HT1080 (cell line): ENCODE measurements around the gene UCK2. TPM values are rescaled to one million over a fixed set of nuclear protein-coding genes. Genes with fewer than 3 reads are reported as not detected.
A peak's percentile ranks its signal among the peaks of the same experiment; 100 is the strongest.

Experiments used
- DNase-seq: peaks from one replicate; pipeline ENCODE4 v3.0.0-alpha.2; 2015; ENCODE audit warnings: low read depth
- total RNA-seq: library from RNA; depleted of rRNA; stranded (reverse); fragments of >200 nt; shearing (Covaris generic); gene quantifications from 2 replicates; pipeline ENCODE4 v1.2.3, GENCODE V29; 2014; rRNA removed

Gene UCK2
- total RNA-seq, 1 experiment from 2014 or later: 148 TPM

DNA sequence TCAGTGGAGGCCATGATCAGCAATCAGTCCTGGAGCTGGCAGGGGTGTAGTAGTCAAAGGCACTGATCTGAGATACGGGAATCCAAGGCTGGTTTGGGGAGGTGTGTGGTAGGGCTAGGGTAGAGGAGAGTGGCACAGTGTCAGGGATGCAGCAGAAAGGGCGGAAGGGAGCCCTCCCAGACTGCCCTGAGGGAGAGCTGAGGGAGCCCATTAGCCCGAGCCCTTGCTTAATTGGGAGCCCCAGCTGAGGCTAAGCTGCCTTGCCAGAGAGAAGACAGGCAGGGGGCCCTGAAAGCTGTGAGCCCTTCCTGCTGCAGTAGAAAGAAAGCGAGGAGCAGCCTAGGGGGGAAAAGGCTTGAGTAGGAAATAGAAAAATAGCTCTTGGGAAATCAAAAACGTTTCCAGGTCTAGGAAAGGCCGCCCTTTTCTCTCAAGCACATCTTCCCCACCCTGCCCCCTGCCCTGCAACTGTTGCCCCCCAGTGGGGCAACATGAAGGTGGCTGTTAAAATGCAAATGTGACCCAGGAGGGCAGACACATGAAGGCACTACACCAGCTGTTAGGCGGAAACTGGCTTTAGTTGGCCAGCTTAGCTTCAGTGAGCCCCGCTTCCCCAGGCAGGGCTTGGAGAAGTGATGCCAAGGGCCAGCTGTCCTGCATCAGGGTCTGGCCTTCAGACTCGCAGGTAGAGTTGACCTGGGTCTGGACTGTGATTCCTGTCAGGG is 106.2 kb downstream of the UCK2 start:
- DNase-seq: no peak

GRCh38 chr1:165936542-165936941 is 109.1 kb downstream of the UCK2 start:
- no peak for DNase-seq

- DNase-seq: no peak
These were observed 110.4 kb downstream of the UCK2 start for GRCh38 chr1:165937829-165938228.

DNA sequence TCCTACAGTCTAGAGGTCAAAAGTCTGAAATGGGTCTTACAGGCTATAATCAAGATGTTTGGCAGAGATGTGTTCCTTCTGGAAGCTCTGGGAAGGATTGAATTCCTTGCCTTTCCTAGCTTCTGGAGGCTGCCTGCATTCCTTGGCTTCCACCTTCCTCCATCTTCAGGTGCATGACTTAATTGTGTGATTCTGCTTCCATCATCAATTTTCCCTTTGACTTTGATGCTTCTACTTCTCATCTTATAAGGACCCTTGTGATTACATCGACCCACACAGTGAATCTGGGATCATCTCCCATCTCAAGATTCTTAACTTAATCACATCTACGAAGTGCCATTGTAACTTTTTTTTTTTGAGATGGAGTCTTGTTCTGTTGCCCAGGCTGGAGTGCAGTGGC is 111.4 kb downstream of the UCK2 start:
- DNase-seq: no peak

DNA sequence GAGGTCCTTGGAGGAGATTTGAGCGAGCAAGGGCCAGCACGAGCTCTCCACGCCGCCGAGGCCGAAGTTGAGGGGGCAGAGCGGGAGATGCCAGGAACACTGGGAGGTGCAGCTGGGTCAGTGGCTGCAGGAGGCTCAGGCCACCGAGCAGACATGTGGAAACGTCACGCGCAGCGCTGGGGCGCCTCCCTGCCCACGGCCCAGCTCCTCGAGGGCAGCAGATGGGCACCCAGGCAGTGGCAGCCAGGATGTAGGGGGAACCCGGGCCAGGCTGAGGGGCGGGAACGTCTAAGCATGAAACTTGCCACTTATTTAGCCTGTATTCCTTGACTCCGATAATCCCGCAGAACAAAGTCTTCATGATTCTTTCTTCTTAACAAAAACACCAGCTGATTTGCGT is 114.1 kb downstream of the UCK2 start:
- DNase-seq: no peak

DNA sequence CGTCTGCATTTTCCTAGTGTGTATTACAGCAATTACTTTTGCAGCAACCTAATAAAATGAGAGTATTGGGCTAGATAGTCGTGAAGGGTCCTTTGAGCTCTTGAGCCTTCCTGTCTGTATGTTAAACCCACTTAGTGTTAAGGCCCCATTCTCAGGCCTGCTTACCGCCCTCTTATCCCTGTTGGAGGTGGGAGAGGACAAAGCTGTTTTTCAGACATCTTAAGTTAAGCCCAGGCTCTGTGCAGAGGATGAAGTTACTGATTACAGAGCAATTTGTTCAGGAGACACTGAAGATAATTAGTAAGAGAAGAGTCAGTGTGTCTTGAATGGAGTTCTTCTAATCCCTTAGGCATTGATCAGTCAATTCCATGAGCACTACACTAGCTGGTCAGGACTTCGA is 114.6 kb downstream of the UCK2 start:
- no peak for DNase-seq

- DNase-seq: no peak
These were observed 115.6 kb downstream of the UCK2 start for GRCh38 chr1:165942927-165943597.

DNA sequence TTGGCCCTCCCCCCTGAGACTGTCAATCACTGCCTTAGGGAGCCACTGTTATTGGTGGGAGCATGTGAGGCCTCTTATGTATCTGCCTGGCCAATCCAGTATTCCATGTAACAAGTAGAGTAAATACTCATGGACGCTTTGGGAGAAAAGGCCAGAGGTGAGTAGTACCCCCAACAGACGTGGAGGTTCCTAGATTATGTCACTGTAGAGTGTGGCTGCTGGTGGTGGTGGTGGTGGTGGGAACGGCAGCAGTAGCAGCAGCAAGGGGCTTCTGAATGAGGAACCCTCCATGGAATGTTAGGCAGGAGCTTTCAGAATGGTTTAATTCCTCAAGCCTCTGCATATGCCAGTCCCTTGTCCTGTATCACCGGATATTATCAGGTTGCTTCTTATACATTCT is 118.5 kb downstream of the UCK2 start:
- DNase-seq: no peak

DNA sequence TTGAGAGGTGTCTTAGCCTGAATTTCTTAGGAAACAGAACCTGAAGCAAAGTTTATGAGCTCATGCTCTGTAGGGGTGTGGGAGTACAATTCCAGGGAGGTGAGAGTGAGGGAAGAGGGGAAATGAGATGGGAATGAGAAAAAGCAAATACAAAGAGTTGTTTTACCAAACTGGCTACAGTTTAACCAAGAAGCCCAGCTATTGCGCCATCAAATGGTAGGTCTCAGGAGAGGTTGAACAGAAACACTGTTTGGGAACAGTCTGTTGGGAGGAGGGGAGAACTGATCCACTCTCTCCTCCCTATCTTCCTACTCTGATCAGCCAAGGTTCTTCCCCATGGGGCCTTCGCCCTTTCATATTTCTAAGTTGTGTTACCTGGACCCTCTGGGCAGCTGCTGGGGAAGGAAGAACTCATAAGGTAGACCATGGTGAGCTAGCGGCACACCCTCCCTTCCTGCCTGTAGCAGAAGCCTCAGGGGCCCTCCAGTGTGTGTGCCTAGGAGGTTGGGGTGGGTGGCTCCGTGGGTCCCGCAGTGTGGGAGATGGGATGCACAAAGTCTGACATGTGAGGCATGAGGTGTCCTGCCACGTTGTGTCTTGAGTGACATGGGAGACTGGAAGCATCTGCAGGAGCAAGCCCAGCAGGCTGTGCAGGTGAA is 120.5 kb downstream of the UCK2 start:
- no peak for DNase-seq

- DNase-seq: no peak
These were observed 122.1 kb downstream of the UCK2 start for GRCh38 chr1:165949335-165950130.

DNA sequence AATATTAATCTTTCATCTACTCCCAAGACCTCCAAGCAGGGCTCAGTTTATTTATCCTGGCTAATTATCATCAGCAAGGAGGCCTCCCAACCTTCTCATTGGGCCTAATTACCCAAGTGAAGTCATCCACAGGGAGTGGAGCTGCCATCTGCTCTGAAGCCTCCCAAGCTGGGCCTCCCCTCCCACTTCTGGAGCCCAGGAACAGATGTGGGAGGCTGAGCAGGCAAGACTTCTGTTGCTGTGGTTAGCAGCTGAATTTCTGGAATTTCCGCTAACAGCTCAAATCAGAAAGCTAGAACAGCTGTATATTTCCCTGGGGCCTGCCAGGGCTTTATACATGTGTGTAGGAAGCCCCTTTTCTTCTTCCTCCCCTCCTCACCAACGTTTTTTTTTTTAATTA is 127.5 kb downstream of the UCK2 start:
- peak; percentile 51 for DNase-seq

GRCh38 chr1:165958306-165958705 is 130.9 kb downstream of the UCK2 start:
- DNase-seq: no peak

DNA sequence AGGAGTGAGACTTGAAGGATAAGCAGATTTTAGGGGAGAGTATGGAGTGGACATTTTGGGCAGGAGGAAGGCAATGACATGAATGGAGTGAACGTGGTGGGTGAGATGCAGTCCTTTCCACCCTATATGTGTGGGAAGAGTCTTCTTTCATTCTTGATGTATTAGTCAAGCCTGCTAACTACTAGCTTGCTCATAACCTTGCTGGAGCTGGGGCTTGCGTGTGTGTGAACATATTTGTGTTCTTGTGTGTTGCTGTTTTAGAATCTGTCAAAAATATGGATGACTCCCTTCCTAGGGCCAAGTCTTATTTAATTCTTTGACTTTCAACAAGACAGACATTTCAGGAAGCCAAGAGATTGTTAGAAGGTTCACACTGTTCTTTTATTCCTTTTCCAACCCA is 132.7 kb downstream of the UCK2 start:
- DNase-seq: no peak

- no peak for DNase-seq
These were observed 133.5 kb downstream of the UCK2 start for GRCh38 chr1:165960881-165961280.

Other genes with a start within 250 kb of the UCK2 start
- 80.9 and 95.1 TPM in 2 replicates for gene MGST3, start 196.4 kb upstream of the UCK2 start, total RNA-seq
- 61.2 and 62.1 TPM in 2 replicates for gene ALDH9A1, start 129.1 kb upstream of the UCK2 start, total RNA-seq
- gene TMCO1, start 58.7 kb upstream of the UCK2 start, total RNA-seq: 77.4 and 88.3 TPM in 2 replicates